AG09309 (cell line): ENCODE results near the gene CD9.

ENCODE experiments used
- DNase-seq: peaks from one replicate; pipeline ENCODE4 v3.0.0-alpha.2; 2010; ENCODE audit warnings: low read depth
- H3K4me3 ChIP-seq: 2 replicates; pipeline ENCODE4 v1.5.1; 2011; ENCODE audit warnings: mild to moderate bottlenecking, low read depth, low read length, moderate library complexity; ENCODE audit not compliant: control insufficient read depth
- TF ChIP-seq, protein P1 (sequence below): IDR thresholded peaks from 2 replicates; pipeline ENCODE4 v1.5.1; 2011; ENCODE audit warnings: mild to moderate bottlenecking, low read depth, low read length, inconsistent platforms; ENCODE audit not compliant: insufficient read depth, control insufficient read depth; ENCODE audit errors: missing control alignments

CD9 gene

DNA sequence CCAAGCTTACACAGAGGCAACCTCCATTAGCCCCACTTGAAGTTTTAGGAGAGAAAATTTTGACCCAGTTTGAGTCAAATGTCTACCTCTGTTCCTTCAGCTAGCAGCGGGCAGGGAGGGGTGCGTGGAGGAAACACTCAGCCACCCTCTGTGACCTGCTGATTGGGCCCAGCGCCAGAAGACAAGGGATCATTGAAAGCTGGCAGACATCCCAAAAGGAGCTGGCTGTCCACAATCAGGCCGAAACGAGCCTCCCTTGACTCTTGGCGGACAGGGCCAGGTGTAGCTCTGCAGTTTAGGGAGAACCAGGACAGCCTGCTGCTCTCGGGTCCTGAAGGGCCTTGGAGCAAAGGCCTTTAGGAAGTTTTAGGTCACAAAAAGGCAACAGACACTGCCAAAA, 41.3 kb downstream of the CD9 start:
- no peak overlapping the region for H3K4me3 ChIP-seq
- no peak for DNase-seq
- TF ChIP-seq, protein P1, sequence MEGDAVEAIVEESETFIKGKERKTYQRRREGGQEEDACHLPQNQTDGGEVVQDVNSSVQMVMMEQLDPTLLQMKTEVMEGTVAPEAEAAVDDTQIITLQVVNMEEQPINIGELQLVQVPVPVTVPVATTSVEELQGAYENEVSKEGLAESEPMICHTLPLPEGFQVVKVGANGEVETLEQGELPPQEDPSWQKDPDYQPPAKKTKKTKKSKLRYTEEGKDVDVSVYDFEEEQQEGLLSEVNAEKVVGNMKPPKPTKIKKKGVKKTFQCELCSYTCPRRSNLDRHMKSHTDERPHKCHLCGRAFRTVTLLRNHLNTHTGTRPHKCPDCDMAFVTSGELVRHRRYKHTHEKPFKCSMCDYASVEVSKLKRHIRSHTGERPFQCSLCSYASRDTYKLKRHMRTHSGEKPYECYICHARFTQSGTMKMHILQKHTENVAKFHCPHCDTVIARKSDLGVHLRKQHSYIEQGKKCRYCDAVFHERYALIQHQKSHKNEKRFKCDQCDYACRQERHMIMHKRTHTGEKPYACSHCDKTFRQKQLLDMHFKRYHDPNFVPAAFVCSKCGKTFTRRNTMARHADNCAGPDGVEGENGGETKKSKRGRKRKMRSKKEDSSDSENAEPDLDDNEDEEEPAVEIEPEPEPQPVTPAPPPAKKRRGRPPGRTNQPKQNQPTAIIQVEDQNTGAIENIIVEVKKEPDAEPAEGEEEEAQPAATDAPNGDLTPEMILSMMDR, result no peak

DNA sequence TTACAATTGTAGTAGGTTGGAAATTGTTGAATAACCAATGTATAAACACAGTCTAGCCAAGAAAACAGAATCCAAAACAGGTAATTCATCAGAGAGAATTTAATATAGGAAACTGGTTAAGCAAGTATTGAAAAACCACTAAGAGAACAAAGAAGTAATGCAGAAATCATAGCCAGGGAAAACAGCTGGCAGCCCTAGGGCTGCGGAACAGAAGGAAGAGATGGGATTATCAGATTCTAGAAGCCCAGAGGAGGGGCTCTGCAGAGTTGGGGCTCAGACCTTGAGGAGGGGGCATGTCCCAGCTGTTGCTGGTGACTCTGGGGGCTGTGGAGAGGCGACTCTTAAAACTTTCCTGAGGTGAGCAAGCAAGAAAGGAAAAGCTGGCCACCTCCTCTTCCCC, 49.4 kb downstream of the CD9 start:
- DNase-seq, result no peak
- TF ChIP-seq, protein P1, result no peak

DNA sequence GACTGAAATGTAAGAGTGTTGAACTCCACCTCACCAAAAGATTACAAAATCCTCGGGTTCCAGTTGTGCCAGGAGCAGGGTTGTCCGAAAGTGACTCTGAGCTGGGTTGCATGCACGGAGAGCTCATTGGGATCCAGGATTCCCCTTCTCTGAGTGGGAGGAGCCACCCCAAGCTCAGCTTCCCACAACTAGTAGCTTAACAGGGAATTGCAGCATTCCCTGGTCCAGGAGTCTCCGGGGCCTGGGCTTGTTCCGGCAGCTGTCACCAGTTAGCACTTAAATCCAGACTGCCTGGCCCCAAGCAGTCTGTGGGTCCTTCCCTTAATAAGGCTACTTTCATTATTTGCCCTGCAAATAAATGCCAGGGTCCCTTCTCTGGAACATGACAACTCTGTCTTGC, 50.1 kb downstream of the CD9 start:
- TF ChIP-seq, protein P1, result no peak
- DNase-seq, result no peak

More for the DNA sequence above, 49.4 kb downstream of the CD9 start:
- no peak overlapping the region for H3K4me3 ChIP-seq

DNA sequence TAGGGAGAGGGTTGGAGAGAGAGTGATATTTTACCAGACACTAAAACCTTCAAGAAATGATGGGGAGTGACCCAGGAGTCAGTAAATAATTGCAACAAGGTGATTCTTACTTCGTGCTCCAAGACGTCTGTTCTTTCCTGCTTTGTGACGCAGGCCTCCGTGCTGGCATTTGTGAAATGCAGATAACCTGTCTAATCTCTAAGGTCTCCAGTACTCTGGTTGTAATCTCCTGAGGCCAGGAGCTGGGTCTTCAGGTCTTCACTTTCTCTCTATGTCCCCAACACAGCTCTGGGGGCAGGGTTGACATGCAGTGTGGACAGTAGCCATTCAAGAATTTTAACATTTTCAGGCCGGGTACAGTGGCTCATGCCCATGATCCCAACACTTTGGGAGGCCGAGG, 53.1 kb downstream of the CD9 start:
- no peak for DNase-seq
- TF ChIP-seq, protein P1, result no peak
- H3K4me3 ChIP-seq, result no peak overlapping the region

More for the DNA sequence above, 50.1 kb downstream of the CD9 start:
- H3K4me3 ChIP-seq, result no peak overlapping the region

DNA sequence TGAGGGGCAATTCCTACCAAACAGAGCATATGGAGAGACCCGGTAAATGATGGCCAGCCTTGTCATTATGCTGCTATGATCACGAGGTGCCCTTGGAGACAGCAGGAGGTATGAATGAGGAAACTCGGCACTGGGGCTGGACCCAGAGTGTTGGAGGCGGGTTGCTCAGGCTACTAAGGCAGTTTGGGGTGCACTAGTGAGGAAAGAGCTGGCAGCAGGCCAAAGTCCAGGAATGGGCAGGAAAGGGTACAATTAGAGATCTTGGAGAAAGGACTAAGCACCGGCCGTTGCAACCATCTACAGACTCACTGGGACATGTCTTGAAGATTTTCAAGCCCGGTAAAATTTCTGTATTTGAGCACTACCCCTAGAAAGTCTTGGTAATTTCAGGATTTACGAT, 54.3 kb downstream of the CD9 start:
- no peak overlapping the region for H3K4me3 ChIP-seq
- TF ChIP-seq, protein P1, result no peak
- DNase-seq, result no peak

DNA sequence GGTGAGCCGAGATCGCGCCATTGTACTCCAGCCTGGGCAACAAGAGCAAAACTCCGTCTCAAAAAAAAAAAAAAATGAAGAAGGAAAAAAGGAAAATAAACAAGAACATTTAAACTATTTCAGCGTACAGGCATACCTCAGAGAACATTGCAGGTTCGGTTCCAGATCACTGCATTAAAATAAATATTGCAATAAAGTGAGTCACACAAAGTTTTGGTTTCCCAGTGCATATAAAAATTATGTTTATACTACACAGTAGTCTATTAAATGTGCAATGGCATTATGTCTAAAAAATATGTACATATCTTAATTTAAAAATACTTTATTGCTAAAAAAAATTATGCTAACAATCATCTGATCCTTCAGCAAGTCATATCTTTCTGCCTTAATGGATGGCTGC, 56.8 kb downstream of the CD9 start:
- TF ChIP-seq, protein P1, result no peak
- no peak for DNase-seq
- H3K4me3 ChIP-seq, result no peak overlapping the region

DNA sequence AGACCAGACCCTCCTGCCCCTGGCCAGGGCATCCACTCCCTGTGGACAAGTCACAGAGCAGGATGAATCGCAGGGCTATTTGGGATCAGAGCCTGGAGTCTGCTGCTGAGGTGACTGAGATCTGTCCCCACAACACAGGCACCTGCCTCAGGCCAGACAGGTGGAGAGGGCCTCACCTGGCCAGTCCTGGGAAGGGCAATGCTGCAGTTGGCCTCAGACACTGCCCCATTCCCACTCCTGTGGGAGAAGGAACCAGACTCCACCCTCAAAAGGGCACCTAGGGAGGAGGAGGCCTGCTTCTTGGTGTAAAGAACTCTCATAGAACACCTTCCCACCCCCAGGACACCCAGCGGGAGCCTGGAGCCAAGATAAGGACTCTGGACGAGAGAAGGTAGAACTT, 62.0 kb downstream of the CD9 start:
- no peak overlapping the region for H3K4me3 ChIP-seq
- TF ChIP-seq, protein P1, result no peak
- no peak for DNase-seq
